NB4 (cell line): ENCODE measurements around the gene TRPC4AP.
A peak's percentile ranks its signal among the peaks of the same experiment; 100 is the strongest.

Source experiments
- DNase-seq: peaks from one replicate; pipeline ENCODE4 v3.0.0; 2010; ENCODE audit warnings: low read depth
- H3K4me3 ChIP-seq: one replicate; pipeline ENCODE4 v1.5.1; 2011; ENCODE audit warnings: mild to moderate bottlenecking, low read depth, low read length, moderate library complexity
- CTCF ChIP-seq: IDR thresholded peaks from one replicate; pipeline ENCODE4 v1.5.1; 2012; ENCODE audit warnings: low read depth, low read length
- MAX ChIP-seq: IDR thresholded peaks from 2 replicates; pipeline ENCODE4 v1.6.1; 2011; ENCODE audit warnings: low read depth, low read length
- MYC ChIP-seq: IDR thresholded peaks from 2 replicates; pipeline ENCODE4 v1.6.1; 2011; ENCODE audit warnings: low read depth, low read length
- POLR2A ChIP-seq: IDR thresholded peaks from 2 replicates; pipeline ENCODE4 v1.6.1; 2011; ENCODE audit warnings: mild to moderate bottlenecking; ENCODE audit not compliant: insufficient read length; ENCODE audit errors: extremely low read depth

Gene TRPC4AP

GRCh38 chr20:34997774-34998173 is 94.8 kb downstream of the TRPC4AP start:
- no peak for DNase-seq
- no peak for TF ChIP-seq CTCF
- TF ChIP-seq POLR2A = no peak
- TF ChIP-seq MAX = no peak
- no peak for TF ChIP-seq MYC

GRCh38 chr20:34997131-34997561 is 95.5 kb downstream of the TRPC4AP start:
- TF ChIP-seq CTCF (no peak), POLR2A (no peak), MAX (no peak), MYC (no peak)
- no peak overlapping the region for H3K4me3 ChIP-seq
- peak; percentile 63 for DNase-seq

More at GRCh38 chr20:34997774-34998173, 94.8 kb downstream of the TRPC4AP start:
- H3K4me3 ChIP-seq = no peak overlapping the region

GRCh38 chr20:34996243-34997028 is 96.2 kb downstream of the TRPC4AP start:
- DNase-seq = no peak
- no peak for TF ChIP-seq MAX
- TF ChIP-seq CTCF = no peak
- TF ChIP-seq POLR2A = no peak
- TF ChIP-seq MYC = no peak
- no peak overlapping the region for H3K4me3 ChIP-seq

GRCh38 chr20:34995696-34996095 is 96.9 kb downstream of the TRPC4AP start:
- no peak for DNase-seq
- no peak overlapping the region for H3K4me3 ChIP-seq
- TF ChIP-seq MYC (no peak), MAX (no peak), POLR2A (no peak), CTCF (no peak)

- no peak for TF ChIP-seq MAX
- TF ChIP-seq POLR2A = no peak
- no peak for TF ChIP-seq MYC
- no peak for TF ChIP-seq CTCF
- no peak overlapping the region for H3K4me3 ChIP-seq
- DNase-seq = no peak
Observed at GRCh38 chr20:34995192-34995591, 97.4 kb downstream of the TRPC4AP start.
